AG04449 (cell line): ENCODE results near the gene EDAR.

Source experiments
- CTCF ChIA-PET: fragments of 350-600 bp; formaldehyde crosslinking; extraction: SDS; loops from one replicate; lab custom pipeline; 2021; ENCODE audit warnings: antibody characterized with exemption; lab: Yijun Ruan, JAX
- POLR2A ChIA-PET: fragments of 400-600, 350-600 bp; formaldehyde crosslinking; extraction: SDS; loops from one replicate; lab custom pipeline; 2020; ENCODE audit warnings: antibody characterized with exemption, inconsistent platforms; lab: Yijun Ruan, JAX
- DNase-seq: peaks from one replicate; pipeline ENCODE4 v3.0.0-alpha.2; 2010; ENCODE audit warnings: low read depth, low spot score
- H3K4me3 ChIP-seq: 2 replicates; pipeline ENCODE4 v1.5.1; 2011; ENCODE audit warnings: low read depth, mild to moderate bottlenecking, control low read depth, low read length
- TF ChIP-seq, protein P1 (sequence below): IDR thresholded peaks from one replicate; pipeline ENCODE4 v1.5.1; 2011; ENCODE audit warnings: mild to moderate bottlenecking, moderate library complexity, low read length, control low read depth, inconsistent platforms; ENCODE audit not compliant: insufficient read depth; ENCODE audit errors: missing control alignments

Gene EDAR

DNA sequence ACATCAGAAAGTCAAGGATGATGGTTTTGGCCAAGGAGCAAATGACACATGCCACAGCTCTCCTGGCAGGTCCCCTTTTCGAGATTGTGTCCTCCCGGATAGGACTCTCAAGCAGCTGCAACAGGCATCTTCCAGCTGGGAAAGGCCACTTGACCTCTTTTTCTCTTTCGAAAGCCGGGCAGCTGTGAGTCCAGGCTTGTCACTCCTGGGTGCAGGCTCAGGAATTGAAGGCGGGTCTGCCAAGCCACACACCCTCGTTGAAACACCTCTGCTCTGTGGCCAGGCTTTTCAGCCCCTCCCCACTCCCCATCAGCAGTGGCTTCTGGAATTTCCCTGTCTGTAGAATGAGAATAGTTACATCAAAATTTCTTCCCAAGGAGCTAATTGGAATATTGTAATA lies 104.4 kb downstream of the EDAR start:
- TF ChIP-seq, protein P1, sequence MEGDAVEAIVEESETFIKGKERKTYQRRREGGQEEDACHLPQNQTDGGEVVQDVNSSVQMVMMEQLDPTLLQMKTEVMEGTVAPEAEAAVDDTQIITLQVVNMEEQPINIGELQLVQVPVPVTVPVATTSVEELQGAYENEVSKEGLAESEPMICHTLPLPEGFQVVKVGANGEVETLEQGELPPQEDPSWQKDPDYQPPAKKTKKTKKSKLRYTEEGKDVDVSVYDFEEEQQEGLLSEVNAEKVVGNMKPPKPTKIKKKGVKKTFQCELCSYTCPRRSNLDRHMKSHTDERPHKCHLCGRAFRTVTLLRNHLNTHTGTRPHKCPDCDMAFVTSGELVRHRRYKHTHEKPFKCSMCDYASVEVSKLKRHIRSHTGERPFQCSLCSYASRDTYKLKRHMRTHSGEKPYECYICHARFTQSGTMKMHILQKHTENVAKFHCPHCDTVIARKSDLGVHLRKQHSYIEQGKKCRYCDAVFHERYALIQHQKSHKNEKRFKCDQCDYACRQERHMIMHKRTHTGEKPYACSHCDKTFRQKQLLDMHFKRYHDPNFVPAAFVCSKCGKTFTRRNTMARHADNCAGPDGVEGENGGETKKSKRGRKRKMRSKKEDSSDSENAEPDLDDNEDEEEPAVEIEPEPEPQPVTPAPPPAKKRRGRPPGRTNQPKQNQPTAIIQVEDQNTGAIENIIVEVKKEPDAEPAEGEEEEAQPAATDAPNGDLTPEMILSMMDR: no peak
- no peak for DNase-seq
- ChIA-PET CTCF (no interaction called here), POLR2A (no interaction called here)
- H3K4me3 ChIP-seq: no peak overlapping the region

GRCh38 chr2:108878276-108878675 lies 110.7 kb downstream of the EDAR start:
- TF ChIP-seq, protein P1: no peak
- ChIA-PET POLR2A (no interaction called here), CTCF (no interaction called here)
- no peak overlapping the region for H3K4me3 ChIP-seq
- DNase-seq: no peak

DNA sequence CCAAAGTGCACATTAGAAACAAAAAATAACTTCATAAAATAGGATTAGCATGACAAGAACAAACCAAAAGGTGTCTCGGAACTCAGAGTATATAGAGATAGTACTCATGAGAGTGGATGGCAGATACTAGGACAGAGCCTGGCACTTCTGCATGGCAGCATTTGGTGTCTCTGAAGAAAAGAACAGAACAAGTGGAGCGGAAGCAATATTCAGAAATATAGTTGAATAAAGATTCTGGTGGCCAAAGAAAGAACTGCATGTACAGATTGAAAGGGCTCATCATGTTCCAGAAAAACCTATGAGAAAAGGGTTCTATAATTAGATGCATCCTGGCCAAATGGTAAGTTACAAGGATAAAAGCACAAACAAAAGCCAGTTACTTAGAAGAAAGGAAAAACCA lies 111.5 kb downstream of the EDAR start:
- TF ChIP-seq, protein P1: no peak
- no peak for DNase-seq
- ChIA-PET POLR2A (no interaction called here), CTCF (no interaction called here)
- no peak overlapping the region for H3K4me3 ChIP-seq

DNA sequence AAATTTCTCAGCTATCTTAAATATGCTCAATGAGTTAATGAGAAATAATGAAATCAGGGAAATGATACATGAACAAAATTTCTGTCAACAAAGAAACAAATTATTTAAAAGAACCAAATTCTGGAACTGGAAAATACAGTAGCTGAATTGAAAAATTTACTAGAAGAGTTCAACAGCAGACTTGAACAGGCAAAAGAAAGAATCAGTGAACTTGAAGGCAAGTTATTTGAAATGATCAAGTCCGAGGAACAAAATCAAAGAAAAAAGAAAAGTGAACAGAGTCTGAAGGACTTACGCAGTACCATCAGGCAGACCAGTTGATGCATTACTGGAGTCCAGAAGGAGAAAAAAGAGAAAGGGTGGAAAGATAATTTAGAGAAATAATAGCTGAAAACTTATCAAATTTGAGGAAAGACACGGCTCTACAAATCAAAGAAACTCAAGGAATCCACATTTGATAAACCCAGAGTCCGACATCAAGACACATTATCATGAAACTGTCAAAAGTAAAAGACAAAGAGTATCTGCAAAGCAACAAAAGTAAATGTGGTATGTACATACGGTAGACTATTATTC lies 118.9 kb downstream of the EDAR start:
- H3K4me3 ChIP-seq: no peak overlapping the region
- no peak for DNase-seq
- ChIA-PET CTCF (no interaction called here), POLR2A (no interaction called here)
- TF ChIP-seq, protein P1: no peak

DNA sequence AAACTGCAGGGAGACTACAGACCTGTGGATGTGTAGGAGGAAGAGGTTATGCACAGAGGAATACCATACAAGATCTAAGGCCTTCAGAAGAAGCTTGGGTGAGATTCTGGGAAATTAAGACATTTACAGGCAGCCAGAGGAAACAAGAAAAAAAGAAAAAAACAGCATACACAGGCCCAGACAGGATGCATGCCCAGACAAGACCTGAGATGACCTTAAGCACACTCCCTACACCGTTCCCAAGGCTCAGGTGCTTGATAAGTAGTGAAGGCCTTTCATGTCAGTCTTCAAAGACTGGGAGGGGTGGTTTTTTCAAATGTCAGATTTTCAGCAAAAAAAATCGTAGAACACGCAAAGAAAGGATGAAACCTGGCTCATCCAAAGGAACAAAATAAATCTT lies 119.5 kb downstream of the EDAR start:
- ChIA-PET POLR2A (no interaction called here), CTCF (no interaction called here)
- no peak overlapping the region for H3K4me3 ChIP-seq
- no peak for DNase-seq
- TF ChIP-seq, protein P1: no peak

DNA sequence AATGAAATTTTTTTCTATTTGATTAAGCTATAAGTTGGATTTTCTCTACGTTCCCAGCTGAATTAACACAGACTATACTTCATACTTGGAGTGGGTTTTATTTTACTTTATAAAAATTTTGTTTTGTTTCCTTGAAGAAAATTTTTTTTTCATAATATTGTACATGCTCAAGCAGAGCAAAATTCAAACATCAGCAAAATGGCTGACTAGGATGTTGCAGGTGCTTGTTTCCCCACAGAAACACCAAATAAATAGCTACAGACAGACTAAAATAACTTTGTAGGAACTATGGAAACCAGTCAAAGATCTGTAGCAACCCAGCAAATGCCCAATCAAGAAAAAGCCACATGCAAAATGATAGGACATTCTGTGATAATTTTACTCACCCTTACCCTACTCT lies 120.1 kb downstream of the EDAR start:
- no peak overlapping the region for H3K4me3 ChIP-seq
- DNase-seq: no peak
- TF ChIP-seq, protein P1: no peak
- POLR2A ChIA-PET: no interaction called here
- CTCF ChIA-PET: interaction anchor here (0.8 to 1.5 kb wide), 2 partner anchors 11 to 27 kb away, joined by 3 to 4 read pairs; no protein-coding TSS in a partner anchor
